Smooth muscle cell (in vitro differentiated cells): ENCODE measurements around the gene COIL. TPM values are rescaled to one million over a fixed set of nuclear protein-coding genes. Genes with fewer than 3 reads are reported as not detected.
A peak's percentile ranks its signal among the peaks of the same experiment; 100 is the strongest.

Experiments used
- DNase-seq: peaks from one replicate; lab custom pipeline; 2025; ENCODE audit not compliant: unreplicated experiment; lab: John Stamatoyannopoulos, UW
- H2AFZ ChIP-seq: fragments of 200-600 bp; sonication (generic); 2 replicates; pipeline ENCODE4 v1.6.0; 2016; ENCODE audit warnings: antibody characterized with exemption, low read depth, mild to moderate bottlenecking
- H3F3A ChIP-seq: fragments of 200-600 bp; sonication (generic); 2 replicates; pipeline ENCODE4 v1.6.0; 2017; ENCODE audit warnings: antibody characterized with exemption, low read depth
- H3K27ac ChIP-seq: fragments of 200-600 bp; sonication (generic); 2 replicates; pipeline ENCODE4 v1.5.1; 2016; ENCODE audit warnings: low read depth, mild to moderate bottlenecking
- H3K27me3 ChIP-seq: fragments of 200-600 bp; sonication (generic); 2 replicates; pipeline ENCODE4 v1.6.1; 2016; ENCODE audit warnings: low read depth, mild to moderate bottlenecking
- H3K36me3 ChIP-seq: fragments of 200-600 bp; sonication (generic); 2 replicates; pipeline ENCODE4 v1.5.1; 2016; ENCODE audit warnings: low read depth
- H3K4me1 ChIP-seq: fragments of 200-600 bp; sonication (generic); 2 replicates; pipeline ENCODE4 v1.5.1; 2016; ENCODE audit warnings: low read depth
- H3K4me2 ChIP-seq: fragments of 200-600 bp; sonication (generic); 2 replicates; pipeline ENCODE4 v1.6.0; 2016; ENCODE audit warnings: mild to moderate bottlenecking
- H3K4me3 ChIP-seq: fragments of 200-600 bp; sonication (generic); 2 replicates; pipeline ENCODE4 v1.5.1; 2016; ENCODE audit warnings: mild to moderate bottlenecking
- H3K79me2 ChIP-seq: fragments of 200-600 bp; sonication (generic); 2 replicates; pipeline ENCODE4 v1.6.0; 2016; ENCODE audit warnings: low read depth, mild to moderate bottlenecking
- H3K9ac ChIP-seq: fragments of 200-600 bp; sonication (generic); 2 replicates; pipeline ENCODE4 v1.6.0; 2016; ENCODE audit warnings: low read depth
- H3K9me3 ChIP-seq: fragments of 200-600 bp; sonication (generic); replicated peaks from 2 replicates; pipeline ENCODE4 v1.5.1; 2016; ENCODE audit warnings: low read depth
- H4K20me1 ChIP-seq: fragments of 200-600 bp; sonication (generic); 2 replicates; pipeline ENCODE4 v1.6.0; 2016; ENCODE audit warnings: low read depth
- CTCF ChIP-seq: fragments of 200-600 bp; sonication (generic); IDR thresholded peaks from 2 replicates; pipeline ENCODE4 v1.5.1; 2017; ENCODE audit warnings: borderline replicate concordance, mild to moderate bottlenecking, antibody characterized with exemption; ENCODE audit not compliant: insufficient read depth, poor library complexity, severe bottlenecking
- WGBS: methylation state at CpG from one replicate; pipeline ENCODE4 v1.1.7; 2016; ENCODE audit warnings: low lambda C conversion rate; 5-methylcytosine and 5-hydroxymethylcytosine counted together
- polyA plus RNA-seq: library from polyadenylated mRNA; unstranded; fragments of >200 nt; fragmentation: Nextera tagmentation; extraction: Ambion mirVana; gene quantifications from 2 replicates; pipeline ENCODE4 v1.2.1, GENCODE V29; 2016
- total RNA-seq: library from RNA; depleted of rRNA; stranded (reverse); fragments of >200 nt; gene quantifications from 2 replicates; pipeline ENCODE4 v1.2.3, GENCODE V29; 2014

COIL gene
- total and polyA plus RNA-seq, 2 experiments from 2014 or later = 15.5 to 30.3 TPM

GRCh38 chr17:56976941-56977608 lies 16.2 kb upstream of the COIL start:
- no peak overlapping the region for H3K9ac ChIP-seq
- H3F3A ChIP-seq = no peaks in the 10 kb centered on the region
- peaks cover 16% of the 10 kb centered on the region for H3K4me1 ChIP-seq
- no peaks in the 10 kb centered on the region for H3K27me3 ChIP-seq
- no peaks in the 10 kb centered on the region for H3K9me3 ChIP-seq
- no peaks in the 10 kb centered on the region for H3K36me3 ChIP-seq
- H3K4me3 ChIP-seq = peak overlapping the region; percentile 95
- no peaks in the 10 kb centered on the region for H4K20me1 ChIP-seq
- DNase-seq = no peak
- 59% methylated on average over 11 of the region's 11 CpGs for WGBS
- no peaks in the 10 kb centered on the region for H3K79me2 ChIP-seq
- H2AFZ ChIP-seq = peak overlapping the region; percentile 100
- no peak for TF ChIP-seq CTCF
- H3K4me2 ChIP-seq = peak overlapping the region; percentile 94
- no peak overlapping the region for H3K27ac ChIP-seq

GRCh38 chr17:56975656-56976055 lies 14.8 kb upstream of the COIL start:
- Histone ChIP-seq H3K9ac (no peak overlapping the region), H4K20me1 (no peaks in the 10 kb centered on the region), H3K27me3 (no peaks in the 10 kb centered on the region), H3K4me3 (no peak overlapping the region), H3K27ac (no peak overlapping the region), H3F3A (no peaks in the 10 kb centered on the region), H3K36me3 (no peaks in the 10 kb centered on the region), H3K9me3 (no peaks in the 10 kb centered on the region), H3K79me2 (no peaks in the 10 kb centered on the region), H2AFZ (no peak overlapping the region), H3K4me2 (no peak overlapping the region), H3K4me1 (peaks cover 16% of the 10 kb centered on the region)
- DNase-seq = no peak
- WGBS = 98% methylated on average over 2 of the region's 2 CpGs
- no peak for TF ChIP-seq CTCF

GRCh38 chr17:56974055-56974454 lies 13.2 kb upstream of the COIL start:
- TF ChIP-seq CTCF = no peak
- 91% methylated on average over 2 of the region's 2 CpGs for WGBS
- peaks cover 16% of the 10 kb centered on the region for H3K4me1 ChIP-seq

GRCh38 chr17:56973520-56973919 lies 12.7 kb upstream of the COIL start:
- no peak overlapping the region for H3K4me2 ChIP-seq
- no peaks in the 10 kb centered on the region for H3F3A ChIP-seq
- no peaks in the 10 kb centered on the region for H3K36me3 ChIP-seq
- H3K4me1 ChIP-seq = peaks cover 11% of the 10 kb centered on the region
- H3K27me3 ChIP-seq = no peaks in the 10 kb centered on the region
- no peak overlapping the region for H3K4me3 ChIP-seq
- no peaks in the 10 kb centered on the region for H3K9me3 ChIP-seq
- H3K79me2 ChIP-seq = no peaks in the 10 kb centered on the region
- H3K27ac ChIP-seq = no peak overlapping the region
- no peak overlapping the region for H2AFZ ChIP-seq
- H4K20me1 ChIP-seq = no peaks in the 10 kb centered on the region
- WGBS = 78% methylated on average over 7 of the region's 7 CpGs
- TF ChIP-seq CTCF = no peak
- no peak overlapping the region for H3K9ac ChIP-seq
- DNase-seq = no peak

More at GRCh38 chr17:56974055-56974454, 13.2 kb upstream of the COIL start:
- H3K4me3 ChIP-seq = no peak overlapping the region
- H3K27ac ChIP-seq = no peak overlapping the region
- no peak overlapping the region for H3K9ac ChIP-seq
- H3K27me3 ChIP-seq = no peaks in the 10 kb centered on the region
- no peaks in the 10 kb centered on the region for H4K20me1 ChIP-seq
- H3K9me3 ChIP-seq = no peaks in the 10 kb centered on the region
- H3K4me2 ChIP-seq = no peak overlapping the region
- no peak for DNase-seq
- H3K79me2 ChIP-seq = no peaks in the 10 kb centered on the region
- H2AFZ ChIP-seq = no peak overlapping the region
- H3K36me3 ChIP-seq = no peaks in the 10 kb centered on the region
- no peaks in the 10 kb centered on the region for H3F3A ChIP-seq
